IPS-15b (cell line): ENCODE measurements around the gene FHDC1.

Experiments
- H3K27me3 ChIP-seq: one replicate; pipeline ENCODE4 v1.6.1; 2013; ENCODE audit warnings: low read length; ENCODE audit not compliant: control insufficient read depth, insufficient read depth
- H3K36me3 ChIP-seq: one replicate; pipeline ENCODE4 v1.6.1; 2013; ENCODE audit warnings: low read length; ENCODE audit not compliant: control insufficient read depth, insufficient read depth
- H3K4me1 ChIP-seq: one replicate; pipeline ENCODE4 v1.6.1; 2013; ENCODE audit warnings: mild to moderate bottlenecking, low read length; ENCODE audit not compliant: control insufficient read depth, insufficient read depth
- H3K4me3 ChIP-seq: one replicate; pipeline ENCODE4 v1.5.1; 2013; ENCODE audit warnings: low read depth, low read length
- H3K9ac ChIP-seq: one replicate; pipeline ENCODE4 v1.6.1; 2013; ENCODE audit warnings: low read depth, mild to moderate bottlenecking, low read length
- H3K9me3 ChIP-seq: one replicate; pipeline ENCODE4 v1.6.1; 2013; ENCODE audit warnings: mild to moderate bottlenecking, low read length; ENCODE audit not compliant: control insufficient read depth, insufficient read depth

Gene FHDC1

DNA sequence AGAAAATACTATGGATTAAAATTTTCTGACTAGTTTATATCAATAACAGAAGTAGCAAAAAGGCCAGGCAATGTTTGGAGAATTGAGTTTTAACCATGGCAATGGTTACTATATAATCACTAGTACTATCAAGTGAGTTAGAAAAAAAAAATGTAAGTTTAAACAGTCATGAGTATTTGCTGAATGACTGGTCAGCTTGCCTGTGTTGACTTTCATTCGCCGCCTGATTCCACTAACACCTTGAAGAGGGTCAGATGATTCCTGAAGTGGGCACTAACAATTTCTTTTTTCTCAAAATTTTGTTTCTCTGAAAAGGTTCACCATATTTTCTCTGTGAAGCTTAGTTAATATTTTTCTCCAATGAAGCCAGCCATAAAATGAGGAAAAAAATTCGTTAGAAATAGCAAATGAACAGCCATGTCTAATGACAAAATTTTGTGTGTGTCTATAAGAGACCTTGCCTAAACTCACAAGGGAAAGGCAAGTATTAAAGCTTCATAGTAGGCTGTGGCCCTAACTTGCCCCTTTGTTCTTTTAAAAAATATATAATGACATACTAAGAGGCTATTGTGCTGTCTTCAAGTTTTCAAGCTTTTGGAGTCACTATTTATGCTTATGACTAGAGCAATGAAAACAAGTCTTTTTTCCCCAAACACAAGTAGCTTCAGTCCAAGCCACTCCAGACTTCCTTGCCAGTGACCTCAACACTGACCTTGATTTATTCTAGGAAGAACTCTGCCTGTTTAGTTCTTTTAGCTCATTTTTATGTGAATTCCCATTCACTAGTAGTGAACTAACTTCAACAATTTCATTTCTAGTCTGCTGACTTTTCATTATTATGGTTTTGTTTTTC is 18.4 kb upstream of the FHDC1 start:
- H3K4me1 ChIP-seq, result no peaks in the 10 kb centered on the region
- H3K4me3 ChIP-seq, result no peak overlapping the region
- no peaks in the 10 kb centered on the region for H3K27me3 ChIP-seq
- H3K36me3 ChIP-seq, result peaks cover 3% of the 10 kb centered on the region
- no peak overlapping the region for H3K9ac ChIP-seq
- peaks cover 14% of the 10 kb centered on the region for H3K9me3 ChIP-seq

DNA sequence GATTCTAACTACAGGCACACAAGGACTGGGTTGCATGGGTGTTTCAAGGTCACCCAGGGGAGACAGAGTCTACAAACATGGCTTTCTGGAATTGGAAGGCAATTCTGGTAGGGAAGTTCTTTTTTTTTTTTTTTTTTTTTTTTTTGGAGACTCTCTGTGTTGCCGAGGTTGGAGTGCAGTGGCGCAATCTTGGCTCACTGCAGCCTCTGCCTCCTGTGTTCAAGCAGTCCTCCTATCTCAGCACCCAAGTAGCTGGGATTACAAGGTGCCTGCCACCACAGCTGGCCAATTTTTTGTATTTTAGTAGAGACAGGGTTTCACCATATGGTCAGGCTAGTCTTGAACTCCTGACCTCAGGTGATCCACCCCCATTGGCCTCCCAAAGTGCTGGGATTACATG is 16.3 kb upstream of the FHDC1 start:
- Histone ChIP-seq H3K9ac (no peak overlapping the region), H3K4me3 (no peak overlapping the region), H3K4me1 (no peaks in the 10 kb centered on the region), H3K36me3 (peaks cover 3% of the 10 kb centered on the region), H3K9me3 (peaks cover 14% of the 10 kb centered on the region), H3K27me3 (no peaks in the 10 kb centered on the region)

DNA sequence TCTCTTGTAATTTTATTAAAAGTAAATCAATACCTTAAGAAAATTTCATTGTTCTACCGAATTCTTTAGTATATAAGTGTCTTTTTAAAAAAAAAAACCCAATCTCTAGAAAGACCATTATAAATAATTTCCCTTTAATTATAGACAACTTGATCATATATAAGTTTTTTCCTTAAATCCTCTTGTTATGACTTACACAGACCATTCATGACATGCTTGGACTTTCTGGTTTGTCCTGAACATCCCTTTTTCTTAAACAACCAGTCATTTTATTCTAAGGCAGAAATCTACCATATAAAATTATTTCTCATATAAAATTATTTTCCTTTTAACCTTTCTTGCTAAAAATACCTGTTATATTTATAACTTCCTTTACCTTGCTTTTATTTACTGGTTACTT is 15.4 kb upstream of the FHDC1 start:
- Histone ChIP-seq H3K36me3 (peaks cover 3% of the 10 kb centered on the region), H3K4me1 (peaks cover 4% of the 10 kb centered on the region), H3K9ac (no peak overlapping the region), H3K9me3 (peaks cover 14% of the 10 kb centered on the region), H3K27me3 (no peaks in the 10 kb centered on the region), H3K4me3 (no peak overlapping the region)

DNA sequence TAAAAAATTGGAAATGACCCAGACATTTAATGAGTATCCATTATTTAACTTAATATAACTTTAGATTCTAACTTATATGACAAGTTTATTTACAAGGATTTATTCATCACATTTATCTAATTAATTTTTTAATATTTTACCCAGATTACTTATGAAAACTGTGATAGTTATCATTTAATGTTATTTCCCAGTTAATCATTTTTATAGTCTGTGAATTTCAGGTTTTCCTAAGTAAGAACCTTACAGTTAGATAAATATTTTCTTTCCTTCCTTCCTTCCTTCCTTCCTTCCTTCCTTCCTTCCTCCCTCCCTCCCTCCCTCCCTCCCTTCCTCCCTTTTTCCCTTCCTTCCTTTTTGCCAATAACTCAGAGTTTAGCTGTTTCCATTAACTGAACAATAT is 14.8 kb upstream of the FHDC1 start:
- Histone ChIP-seq H3K4me3 (no peak overlapping the region), H3K9me3 (peaks cover 14% of the 10 kb centered on the region), H3K9ac (no peak overlapping the region), H3K36me3 (peaks cover 3% of the 10 kb centered on the region), H3K27me3 (no peaks in the 10 kb centered on the region), H3K4me1 (peaks cover 7% of the 10 kb centered on the region)

DNA sequence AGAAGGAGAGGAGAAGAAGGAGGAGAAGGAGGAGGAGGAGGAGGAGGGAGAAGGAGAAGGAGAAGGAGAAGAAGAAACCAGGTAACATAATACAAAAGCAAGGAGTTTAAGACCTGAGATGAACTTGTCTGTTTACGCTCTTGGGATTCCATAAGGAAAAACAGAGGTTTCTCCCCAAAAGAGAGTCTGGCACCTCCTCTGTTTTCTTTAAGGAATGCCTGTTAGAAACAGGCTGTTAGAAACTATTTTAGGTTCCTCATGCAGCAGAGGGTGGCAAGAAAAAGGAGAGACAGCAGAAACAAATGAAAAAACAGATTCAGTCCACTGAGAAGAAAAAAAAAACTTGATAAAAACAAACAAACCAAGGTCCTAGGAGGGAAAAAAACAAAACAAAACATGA is 10.3 kb upstream of the FHDC1 start:
- no peaks in the 10 kb centered on the region for H3K27me3 ChIP-seq
- H3K4me3 ChIP-seq, result no peak overlapping the region
- H3K9ac ChIP-seq, result no peak overlapping the region
- no peaks in the 10 kb centered on the region for H3K9me3 ChIP-seq
- peaks cover 38% of the 10 kb centered on the region for H3K4me1 ChIP-seq
- no peaks in the 10 kb centered on the region for H3K36me3 ChIP-seq

DNA sequence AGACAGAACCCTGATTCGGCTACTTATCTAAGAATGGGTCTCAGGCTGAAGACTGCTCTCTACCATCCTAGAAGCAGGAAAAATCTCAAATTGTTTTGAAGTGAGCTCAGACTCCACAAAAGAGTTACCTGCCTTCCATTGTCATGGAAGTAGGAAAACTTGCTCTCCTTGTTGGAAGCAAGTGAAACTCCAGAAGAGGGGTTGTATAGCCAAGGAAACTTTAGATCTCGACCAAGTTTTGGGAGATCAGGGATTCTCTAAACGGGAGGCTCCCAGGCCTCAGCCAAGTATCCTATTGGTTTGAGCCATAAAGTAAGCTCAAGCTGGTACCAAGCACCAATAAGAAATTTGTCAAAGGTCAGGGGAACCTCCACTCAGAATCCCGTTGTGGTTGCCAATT is 9.2 kb upstream of the FHDC1 start:
- H3K4me1 ChIP-seq, result peaks cover 40% of the 10 kb centered on the region
- H3K9me3 ChIP-seq, result no peaks in the 10 kb centered on the region
- H3K36me3 ChIP-seq, result no peaks in the 10 kb centered on the region
- no peak overlapping the region for H3K9ac ChIP-seq
- no peaks in the 10 kb centered on the region for H3K27me3 ChIP-seq
- no peak overlapping the region for H3K4me3 ChIP-seq

GRCh38 chr4:152927737-152928136 is 8.4 kb upstream of the FHDC1 start:
- no peaks in the 10 kb centered on the region for H3K36me3 ChIP-seq
- H3K9me3 ChIP-seq, result no peaks in the 10 kb centered on the region
- no peak overlapping the region for H3K9ac ChIP-seq
- no peak overlapping the region for H3K4me3 ChIP-seq
- no peaks in the 10 kb centered on the region for H3K27me3 ChIP-seq
- peaks cover 40% of the 10 kb centered on the region for H3K4me1 ChIP-seq

GRCh38 chr4:152928286-152928685 is 7.8 kb upstream of the FHDC1 start:
- no peaks in the 10 kb centered on the region for H3K9me3 ChIP-seq
- peaks cover 40% of the 10 kb centered on the region for H3K4me1 ChIP-seq
- H3K36me3 ChIP-seq, result no peaks in the 10 kb centered on the region
- H3K9ac ChIP-seq, result no peak overlapping the region
- H3K4me3 ChIP-seq, result no peak overlapping the region
- H3K27me3 ChIP-seq, result no peaks in the 10 kb centered on the region

GRCh38 chr4:152929888-152930287 is 6.2 kb upstream of the FHDC1 start:
- Histone ChIP-seq H3K36me3 (no peaks in the 10 kb centered on the region), H3K27me3 (peaks cover 3% of the 10 kb centered on the region), H3K4me1 (peaks cover 41% of the 10 kb centered on the region), H3K9ac (no peak overlapping the region), H3K9me3 (no peaks in the 10 kb centered on the region), H3K4me3 (no peak overlapping the region)

DNA sequence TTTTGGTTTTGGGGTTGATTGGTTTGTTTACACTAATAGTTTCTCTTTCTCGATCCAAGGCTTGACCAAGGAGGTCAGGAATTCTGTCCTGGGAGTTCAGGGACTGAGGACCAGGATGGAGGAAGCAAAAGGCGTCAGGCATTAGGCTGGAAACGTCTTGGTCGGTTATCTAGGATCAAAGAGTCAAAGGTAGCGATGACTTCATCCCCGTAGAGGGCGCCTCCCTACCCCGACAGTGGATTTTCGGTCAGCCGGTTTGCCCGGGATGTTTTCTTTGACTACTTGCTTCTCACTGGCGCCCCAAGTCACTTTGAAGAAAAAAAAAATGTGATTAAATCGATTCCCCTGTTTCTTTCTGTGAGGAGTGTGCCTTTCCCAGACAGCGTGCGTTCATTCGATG is 980 bp upstream of the FHDC1 start:
- H3K36me3 ChIP-seq, result no peaks in the 10 kb centered on the region
- H3K27me3 ChIP-seq, result peaks cover 10% of the 10 kb centered on the region
- H3K9me3 ChIP-seq, result no peaks in the 10 kb centered on the region
- peak overlapping the region; percentile 88 for H3K9ac ChIP-seq
- H3K4me3 ChIP-seq, result peak overlapping the region; percentile 83
- peaks cover 14% of the 10 kb centered on the region for H3K4me1 ChIP-seq

GRCh38 chr4:152936446-152937335 is 568 bp downstream of the FHDC1 start:
- Histone ChIP-seq H3K4me3 (peak overlapping the region; percentile 83), H3K27me3 (peaks cover 10% of the 10 kb centered on the region), H3K4me1 (peaks cover 5% of the 10 kb centered on the region), H3K9ac (peak overlapping the region; percentile 56), H3K36me3 (no peaks in the 10 kb centered on the region), H3K9me3 (no peaks in the 10 kb centered on the region)
